GM18511 (cell line): ENCODE results near the gene RIPK1.
A peak's percentile ranks its signal among the peaks of the same experiment; 100 is the strongest.

ENCODE experiments used
- ATAC-seq: cut with Tn5 transposase; IDR thresholded peaks from one replicate; pipeline ENCODE4 v1.9.1; 2021; ENCODE audit warnings: mild to moderate bottlenecking, moderate library complexity; ENCODE audit not compliant: unreplicated experiment

RIPK1 gene

DNA sequence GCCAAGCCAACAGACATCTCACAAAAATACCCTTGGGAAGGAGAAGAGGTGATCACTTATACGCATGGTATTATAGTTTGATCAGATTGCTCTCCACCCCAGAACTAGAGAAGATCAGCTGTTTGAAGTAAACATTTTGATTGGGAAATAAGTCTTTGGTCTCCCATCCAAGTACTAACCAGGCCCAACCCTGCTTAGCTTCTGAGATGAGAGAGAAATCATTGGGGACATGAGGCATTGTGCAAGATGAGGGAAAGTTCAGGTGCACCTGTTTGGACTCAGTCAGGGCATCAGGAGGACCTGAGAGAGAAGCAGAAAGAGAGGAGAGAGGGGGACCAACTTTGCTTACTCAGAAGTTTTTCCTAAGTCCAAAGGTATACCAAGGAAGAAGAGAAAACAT lies 11.4 kb downstream of the RIPK1 start:
- no peak for ATAC-seq

DNA sequence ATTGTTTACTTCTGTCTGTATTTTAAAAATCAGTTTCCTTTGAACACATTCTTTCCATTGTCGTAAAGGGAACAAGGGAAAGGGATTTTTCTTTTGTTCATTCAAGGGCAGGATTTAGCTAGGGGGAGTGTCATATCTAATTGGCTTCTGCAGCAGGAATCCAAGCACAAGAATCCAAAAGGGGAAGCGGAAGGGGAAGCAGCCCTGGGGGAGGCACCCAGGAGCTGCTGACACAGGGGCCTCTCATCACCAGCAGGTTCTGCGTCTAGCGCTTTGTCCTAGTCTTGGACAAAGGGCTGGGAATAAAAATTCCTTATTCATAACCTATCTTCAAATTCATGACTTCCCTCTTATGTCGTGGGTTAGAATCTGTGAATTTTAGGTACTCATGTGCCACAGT lies 13.7 kb downstream of the RIPK1 start:
- no peak for ATAC-seq

DNA sequence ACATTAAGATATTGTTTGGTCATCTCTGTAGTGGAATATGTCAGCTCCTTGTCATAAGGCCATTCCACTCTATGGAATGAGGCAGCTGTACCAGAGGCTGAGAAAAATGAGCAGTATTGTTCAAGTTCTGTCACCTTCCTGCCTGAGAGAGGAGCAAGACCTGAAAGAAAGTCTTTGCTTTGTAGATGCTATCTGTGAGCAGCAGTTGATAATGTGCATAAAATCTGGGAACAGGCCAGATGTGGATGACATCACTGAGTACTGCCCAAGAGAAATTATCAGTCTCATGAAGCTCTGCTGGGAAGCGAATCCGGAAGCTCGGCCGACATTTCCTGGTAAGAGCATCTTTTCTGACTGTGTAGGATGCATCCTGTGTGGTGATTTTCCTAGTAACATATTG lies 16.8 kb downstream of the RIPK1 start:
- no peak for ATAC-seq

DNA sequence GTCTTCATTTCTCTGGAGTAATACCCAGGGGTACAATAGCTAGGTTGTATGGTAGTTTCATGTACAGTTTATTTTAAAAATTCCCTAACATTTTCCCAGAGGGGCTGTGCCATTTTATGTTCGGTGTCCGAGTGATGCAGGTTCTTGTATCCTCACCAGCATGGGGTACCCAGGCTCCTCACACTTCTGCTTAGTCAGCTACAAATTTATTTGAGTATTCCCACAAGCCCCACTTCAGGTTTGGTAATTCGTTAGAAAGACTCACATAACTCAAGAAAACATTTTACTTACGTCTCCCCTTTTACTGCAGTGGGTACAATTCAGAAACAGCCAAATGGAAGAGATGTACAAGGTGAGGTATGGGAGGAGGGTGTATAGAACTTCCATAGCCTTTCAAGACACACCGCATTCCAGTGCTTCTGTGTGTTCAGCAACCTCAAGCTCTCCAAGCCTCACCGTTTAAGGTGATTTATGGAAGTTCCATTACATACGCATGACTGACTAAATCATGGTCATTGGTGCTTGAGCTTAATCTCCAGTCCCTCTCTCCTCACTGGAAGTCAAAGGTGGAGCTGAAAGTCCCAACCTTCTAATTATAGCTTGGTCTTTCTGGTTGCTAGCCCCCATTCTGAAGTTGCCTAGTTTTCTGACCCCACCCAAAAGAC lies 18.1 kb downstream of the RIPK1 start:
- no peak for ATAC-seq

DNA sequence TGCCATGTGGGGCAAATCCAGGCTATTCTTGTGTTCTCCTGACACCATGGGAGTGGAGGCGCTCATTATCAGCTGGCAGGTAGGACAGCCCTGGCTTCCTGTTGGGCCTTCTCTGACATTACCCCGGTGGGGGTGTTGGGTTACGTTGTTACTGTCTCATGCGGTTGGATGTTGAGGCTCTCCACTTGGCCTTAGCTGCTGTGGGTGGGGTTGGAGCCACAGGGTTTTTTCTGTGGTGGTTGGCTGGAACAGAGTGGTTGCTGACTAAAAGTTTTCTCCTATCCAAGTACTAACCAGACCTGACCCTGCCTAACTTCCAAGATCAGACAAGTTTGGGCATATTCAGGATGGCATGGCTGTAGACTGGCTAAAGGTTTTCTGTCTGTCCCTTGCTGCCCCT lies 20.2 kb downstream of the RIPK1 start:
- no peak for ATAC-seq

DNA sequence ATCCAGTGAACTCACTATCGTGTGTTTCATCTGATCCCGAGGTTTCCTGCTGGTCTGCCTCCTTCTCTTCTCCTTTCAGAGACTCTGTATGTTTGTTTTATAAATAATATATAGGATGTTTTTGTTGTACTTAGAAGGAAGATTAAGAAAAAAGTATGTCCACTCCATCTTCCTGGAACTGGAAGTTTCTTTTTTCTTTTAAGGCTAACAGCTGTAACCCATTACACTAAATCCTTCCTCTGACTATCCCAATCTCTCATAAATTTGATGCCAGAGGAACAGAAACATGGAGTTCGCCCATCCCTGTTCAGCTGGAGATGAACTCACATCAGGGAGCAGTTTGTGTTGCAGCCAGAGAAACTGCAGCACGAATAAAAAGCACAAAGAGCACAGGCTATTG lies 20.7 kb downstream of the RIPK1 start:
- no peak for ATAC-seq

DNA sequence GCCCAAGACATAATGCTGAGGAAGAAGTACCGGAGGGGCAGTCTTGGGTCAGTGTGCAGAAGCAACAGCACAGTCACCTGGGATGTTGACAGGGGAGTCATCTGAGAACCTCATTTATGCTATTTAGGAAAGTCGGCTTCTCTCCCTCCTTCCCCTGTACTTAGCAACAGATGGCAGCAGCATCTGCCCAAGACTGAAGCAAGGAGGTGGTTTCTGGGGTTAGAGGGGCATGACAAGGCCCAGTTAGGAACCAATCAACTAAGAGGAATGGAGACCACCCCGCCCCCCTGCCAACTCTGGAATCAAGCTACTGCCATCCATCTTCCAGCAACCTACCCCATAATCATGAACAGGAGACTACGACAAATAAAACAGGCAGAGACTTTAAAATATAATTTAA lies 21.7 kb downstream of the RIPK1 start:
- ATAC-seq = no peak

DNA sequence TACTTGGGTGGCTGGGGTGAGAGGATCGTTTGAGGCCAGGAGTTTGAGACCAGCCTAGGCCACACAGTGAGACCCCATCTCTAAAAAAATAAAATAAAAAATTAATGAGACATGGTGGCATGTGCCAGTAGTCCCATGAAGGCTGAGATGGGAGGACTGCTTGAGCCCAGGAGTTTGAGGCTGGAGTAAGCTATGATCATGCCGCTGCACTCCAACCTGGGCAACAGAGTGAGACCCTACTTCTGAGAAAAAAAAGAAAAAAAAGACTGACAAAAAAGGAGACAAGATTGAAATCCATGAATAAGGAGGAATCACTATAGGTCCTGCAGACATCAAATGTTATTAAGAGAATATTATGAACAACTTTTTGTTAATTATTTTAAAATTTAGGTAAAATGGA lies 26.5 kb downstream of the RIPK1 start:
- ATAC-seq = no peak

DNA sequence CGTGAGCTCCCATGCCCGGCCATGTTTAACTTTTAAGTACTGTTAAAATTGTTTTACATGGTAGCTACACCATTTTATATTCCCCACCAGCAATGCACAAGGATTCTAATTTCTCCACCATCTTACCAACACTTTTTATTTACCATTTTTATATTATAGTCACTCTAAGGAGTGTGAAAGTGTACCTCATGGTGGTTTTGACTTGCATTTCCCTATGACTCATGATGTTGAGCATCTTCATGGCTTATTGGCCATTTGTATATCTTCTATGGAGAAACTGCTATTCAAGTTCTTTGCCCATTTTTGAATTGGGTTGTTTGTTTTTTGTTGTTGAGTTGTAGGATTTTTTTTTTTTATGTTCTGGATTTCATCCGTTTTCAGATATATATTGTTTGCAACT lies 34.6 kb downstream of the RIPK1 start:
- ATAC-seq = no peak

DNA sequence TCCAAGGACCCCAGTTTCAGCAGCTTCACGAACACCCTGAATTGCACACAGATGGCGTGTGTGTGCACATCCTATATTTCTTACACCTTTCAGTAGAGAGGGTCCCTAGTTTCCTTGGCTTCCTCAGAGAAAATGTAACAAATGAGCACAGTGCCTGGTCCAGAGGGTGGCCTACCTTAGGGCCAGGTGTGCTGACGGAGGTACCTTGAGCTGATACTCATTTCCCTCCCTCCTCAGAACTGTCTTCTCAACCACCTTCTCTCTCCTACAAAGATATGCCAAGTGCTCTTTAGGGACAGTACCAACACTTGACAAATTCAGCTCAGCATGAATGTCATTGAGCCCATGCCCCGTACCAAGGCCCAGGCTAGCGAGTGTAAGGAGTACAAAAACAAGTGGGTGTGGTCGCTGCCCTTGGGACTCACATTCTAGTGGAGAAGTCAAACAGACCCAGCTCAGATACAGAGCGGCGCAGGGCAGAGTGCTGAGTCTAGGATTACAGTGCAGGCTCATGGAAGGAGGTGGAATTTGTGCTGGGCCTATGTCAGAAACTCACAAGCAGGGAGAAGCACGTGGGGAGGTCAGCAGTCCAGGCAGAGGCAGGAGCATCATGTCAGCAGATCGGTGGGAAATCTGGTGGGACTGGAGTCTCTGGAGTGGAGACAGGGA lies 40.6 kb downstream of the RIPK1 start:
- ATAC-seq = no peak

DNA sequence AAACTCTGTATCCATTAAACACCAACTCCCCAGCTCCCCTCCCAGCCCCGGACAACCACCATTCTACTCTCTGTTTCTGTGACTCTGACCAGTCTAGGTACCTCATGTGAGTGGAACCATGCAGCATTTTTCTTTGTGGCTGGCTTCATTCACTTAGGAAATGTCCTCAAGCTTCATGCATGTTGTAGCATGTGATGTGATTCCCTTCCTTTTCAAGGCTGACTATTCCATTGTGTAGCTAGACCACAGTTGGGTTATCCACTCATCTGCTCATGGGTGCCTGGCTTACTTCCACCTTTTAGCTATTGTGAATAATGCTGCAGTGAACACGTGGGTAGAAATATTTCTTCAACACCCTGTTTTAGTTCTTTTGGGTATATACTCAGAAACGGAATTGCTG lies 41.5 kb downstream of the RIPK1 start:
- ATAC-seq = no peak

DNA sequence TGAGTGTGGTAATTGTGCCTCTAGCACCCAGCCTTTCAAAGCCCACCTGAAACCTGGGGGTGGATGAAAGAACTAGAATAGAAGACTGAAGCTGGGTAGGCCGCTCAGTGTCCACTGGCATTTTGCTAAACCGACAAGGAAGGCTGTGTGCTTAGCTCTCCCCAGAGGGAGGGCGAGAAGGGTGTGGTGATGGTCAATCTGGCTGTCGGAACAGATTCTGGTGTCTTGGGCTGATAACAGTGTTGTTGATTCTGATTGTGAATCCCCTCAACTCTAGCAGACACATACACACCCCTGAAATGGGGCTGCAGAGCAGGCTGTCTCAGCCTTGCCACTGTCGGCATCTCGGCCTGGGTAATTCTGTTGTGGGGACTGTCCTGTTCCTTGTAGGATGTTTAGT lies 46.1 kb downstream of the RIPK1 start:
- no peak for ATAC-seq

DNA sequence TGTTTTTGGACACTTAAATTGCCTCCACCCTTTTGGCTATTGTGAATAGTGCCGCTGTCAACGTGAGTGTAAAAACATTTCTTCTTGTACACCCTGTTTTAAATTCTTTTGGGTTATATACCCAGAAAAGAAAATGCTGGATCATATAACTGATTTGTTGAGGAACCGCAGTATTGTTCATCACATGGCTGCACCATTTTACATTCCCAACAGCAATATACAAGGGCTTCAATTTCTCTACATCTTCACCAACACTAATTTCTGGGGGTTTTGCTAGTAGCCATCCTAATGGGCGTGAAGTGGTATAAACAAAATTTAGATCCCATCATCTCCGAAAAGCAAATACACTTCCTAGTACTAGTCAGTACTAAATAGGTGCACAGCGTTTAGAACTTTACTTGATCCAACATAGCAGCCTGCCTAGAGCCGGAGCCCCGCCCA lies 49.6 kb downstream of the RIPK1 start:
- ATAC-seq = peak; percentile 1

DNA sequence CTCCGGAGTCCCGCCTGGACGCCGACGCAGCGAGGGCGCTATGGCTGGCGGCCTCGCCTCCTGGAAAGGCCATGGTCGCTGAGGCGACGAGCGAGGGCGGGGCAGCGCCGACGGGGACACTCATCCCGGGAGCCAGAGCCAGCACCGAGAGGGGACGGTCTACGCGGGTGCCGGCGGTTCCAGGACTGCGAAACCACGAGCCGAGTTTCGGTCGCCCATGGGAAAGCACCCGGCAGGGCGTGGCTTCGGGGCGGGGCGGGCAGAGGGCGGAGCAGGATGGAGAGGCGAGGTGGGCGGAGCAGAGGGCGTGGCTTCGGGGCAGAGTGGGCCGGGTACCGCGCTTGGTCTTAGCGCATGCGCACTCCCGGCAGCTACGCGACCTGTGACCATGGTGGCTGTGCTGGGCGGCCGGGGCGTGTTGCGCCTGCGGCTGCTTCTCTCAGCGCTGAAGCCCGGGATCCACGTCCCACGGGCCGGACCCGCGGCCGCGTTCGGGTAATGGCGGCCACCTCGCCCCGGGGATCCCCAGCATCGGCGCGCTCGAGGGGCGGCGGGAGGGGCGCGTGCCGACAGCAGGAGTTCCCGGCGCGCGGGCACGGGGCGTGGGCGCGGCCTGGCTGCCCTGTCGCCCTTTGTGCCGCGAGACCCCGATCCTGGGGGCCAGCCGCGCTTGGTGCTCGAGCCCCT lies 50.2 kb downstream of the RIPK1 start, which contains the start of gene BPHL:
TSS of gene BPHL (plus strand) at position 359 of the 687 bp plus-strand sequence. CDS start at position 389, 30 bp downstream.
- peak; percentile 94 for ATAC-seq

DNA sequence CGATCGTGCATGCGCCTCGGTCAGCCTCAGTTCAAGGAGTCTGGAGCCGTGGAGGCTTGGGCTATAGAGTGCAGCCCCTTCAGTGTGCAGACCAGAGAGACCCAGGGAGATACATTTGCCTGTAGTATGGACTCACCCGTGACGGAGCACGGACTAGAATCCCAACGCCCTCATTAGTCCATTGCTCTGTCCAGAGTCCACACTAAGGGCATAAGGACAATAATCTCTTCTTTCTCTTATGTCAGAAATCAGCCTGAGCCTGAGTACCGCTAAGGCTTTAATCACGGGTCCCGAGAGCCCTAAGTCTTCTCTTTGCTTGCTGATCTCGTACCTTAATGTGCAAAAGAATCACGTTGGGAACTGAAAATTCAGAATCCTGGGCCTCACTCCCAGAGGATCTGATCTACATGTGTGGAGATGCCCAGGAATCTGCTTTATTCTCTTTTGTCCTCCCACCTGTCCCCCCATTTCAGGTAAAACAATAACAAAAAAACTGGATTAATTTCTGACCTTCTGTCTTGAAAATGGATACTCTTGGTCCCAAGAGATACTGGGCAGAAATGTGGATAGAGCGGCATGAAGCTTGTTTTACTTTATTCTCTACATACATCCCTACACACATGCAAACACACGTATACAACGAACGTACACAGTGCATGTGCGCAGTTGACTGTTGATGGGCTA lies 50.9 kb downstream of the RIPK1 start:
- ATAC-seq = peak; percentile 45

DNA sequence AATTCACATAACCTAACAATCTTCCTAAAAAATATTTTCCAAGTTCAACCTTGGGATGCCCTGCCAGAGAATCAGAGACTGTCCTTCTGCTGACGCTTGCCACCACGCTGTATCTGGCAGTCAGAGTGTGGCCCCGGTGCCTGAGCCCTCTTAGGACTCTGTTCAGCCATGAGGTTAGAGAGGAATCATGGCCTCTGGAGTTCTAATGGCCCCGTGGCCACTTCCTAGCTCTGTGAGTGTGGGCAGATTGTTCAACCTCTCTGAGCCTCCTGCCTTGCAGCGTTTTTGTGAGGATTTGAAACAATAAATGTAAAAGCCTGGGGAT lies 52.4 kb downstream of the RIPK1 start:
- ATAC-seq = no peak

DNA sequence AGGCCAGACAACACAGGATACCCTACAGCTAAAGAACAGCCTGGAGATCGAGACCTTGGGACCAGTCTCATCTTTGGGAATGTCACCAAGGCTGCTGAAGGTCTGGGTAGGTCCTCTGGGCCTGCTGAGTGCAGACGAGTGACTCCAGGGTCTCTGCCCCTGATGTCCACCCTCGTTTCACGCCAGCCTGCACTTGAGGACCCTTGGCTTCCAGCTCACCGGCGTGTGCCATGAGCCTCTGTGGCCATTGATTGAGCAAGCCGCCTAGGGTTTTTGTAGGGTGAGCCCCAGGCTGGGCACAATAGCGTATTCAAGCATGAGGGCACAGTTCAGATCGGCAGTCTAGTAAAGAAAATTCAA lies 54.5 kb downstream of the RIPK1 start:
- ATAC-seq = no peak

DNA sequence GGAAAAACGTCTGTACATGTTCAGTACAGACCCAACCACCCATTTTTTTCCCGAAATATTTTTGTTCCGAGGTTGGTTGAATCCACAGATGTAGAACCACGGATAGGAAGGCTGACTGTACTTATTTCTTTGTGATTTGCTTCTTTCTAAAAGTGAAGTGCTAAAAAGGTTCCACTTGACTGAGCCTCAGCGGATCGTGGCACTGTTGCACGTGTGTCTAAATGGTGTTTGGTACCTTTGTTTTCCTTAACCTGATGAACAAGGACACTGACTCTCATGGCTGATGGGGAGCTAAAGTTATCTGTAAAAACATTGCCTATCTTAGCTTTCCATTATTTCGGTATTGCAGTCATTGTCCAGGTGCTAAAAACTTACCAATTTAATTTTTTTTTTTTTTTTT lies 56.4 kb downstream of the RIPK1 start:
- no peak for ATAC-seq

DNA sequence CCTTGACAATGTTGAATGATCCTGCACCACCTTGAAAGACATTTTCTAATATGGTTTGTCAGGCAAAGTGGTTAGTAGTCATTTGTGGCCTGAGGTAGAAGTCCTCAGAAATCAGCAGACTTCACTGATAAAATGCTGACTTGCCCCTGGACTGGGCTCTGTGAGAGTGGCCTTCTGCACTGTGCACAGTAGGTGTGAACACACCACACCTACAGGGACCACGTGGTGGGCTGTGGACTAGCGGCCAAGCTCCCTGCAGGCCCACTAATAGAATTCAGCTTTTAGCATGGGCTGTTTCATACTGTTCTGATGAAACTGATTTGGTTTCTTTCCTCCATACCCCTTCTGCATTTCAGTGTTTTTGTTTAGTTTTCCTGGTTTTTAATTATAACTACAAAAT lies 57.5 kb downstream of the RIPK1 start:
- no peak for ATAC-seq

DNA sequence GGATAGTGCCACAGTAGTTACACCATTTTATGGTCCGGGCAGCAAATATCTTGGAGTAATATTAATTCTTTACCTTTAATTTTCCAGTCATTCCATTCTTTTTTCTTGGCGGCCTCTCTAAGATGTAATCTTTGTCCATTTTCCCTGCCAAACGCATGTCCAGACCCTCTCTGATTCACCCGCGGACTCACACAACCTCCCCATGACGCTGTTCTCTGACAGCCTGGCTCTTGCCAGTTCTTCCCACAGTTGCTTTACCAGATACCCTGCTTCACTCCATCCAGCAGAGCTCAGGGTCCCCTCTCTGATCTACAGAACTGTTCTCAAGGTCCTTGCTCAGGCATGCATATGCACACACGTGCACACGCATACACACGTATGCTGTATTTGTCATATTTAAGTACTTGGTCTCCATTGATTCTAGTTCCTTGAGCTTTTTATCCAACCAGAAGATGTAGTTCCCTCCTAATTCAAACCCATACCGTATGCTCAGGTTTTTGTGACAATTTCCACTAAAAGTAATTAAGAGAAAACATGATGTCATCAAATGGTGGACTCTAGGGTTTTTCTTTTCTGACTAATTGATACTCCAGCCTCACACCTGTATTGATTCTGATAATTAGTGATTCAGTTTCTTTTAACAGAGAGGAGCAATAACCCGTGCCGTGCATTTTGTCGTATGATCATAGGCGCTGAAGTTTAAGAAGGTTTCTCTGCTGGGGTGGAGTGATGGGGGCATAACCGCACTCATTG lies 60.2 kb downstream of the RIPK1 start:
- ATAC-seq = no peak

DNA sequence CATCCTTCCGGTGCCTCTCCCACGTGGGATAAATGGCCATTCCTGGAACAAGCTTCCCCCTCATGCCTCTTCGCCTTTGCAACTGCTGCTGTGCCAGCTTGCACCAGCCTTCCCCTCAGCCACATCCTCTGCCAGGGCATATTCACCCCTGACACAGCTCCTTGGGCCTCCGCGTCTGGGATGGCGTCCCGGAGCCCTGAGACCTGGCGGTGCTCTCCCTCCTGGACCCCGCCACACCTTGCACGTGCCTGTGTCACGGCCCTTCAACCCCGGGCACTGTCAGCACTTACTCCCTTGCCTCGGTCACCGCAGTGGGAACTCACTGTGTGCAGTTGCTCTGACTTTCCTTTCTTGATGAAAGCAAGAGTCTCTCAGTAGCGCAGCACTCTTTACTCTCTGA lies 63.4 kb downstream of the RIPK1 start:
- no peak for ATAC-seq
